Tibial nerve (tissue), 4 donors: ENCODE data around the gene RPS28. TPM values are rescaled to one million over a fixed set of nuclear protein-coding genes. Genes with fewer than 3 reads are reported as not detected.
A peak's percentile ranks its signal among the peaks of the same experiment; 100 is the strongest.

Source experiments
- DNase-seq, 2 donors: peaks; one replicate each; pipeline ENCODE4 v3.0.0-alpha.2; 2019; ENCODE audit warnings: low spot score in 2 of 2
- H3K27ac ChIP-seq, 4 donors: fragments of 200-600 bp; sonication (generic) in 3 of 4; one replicate each; pipeline ENCODE4 v1.5.1; 2017 to 2019; ENCODE audit warnings: mild to moderate bottlenecking in 1 of 4
- H3K27me3 ChIP-seq, 2 donors: fragments of 200-600 bp; sonication (generic) in 1 of 2; one replicate each; pipeline versions ENCODE4 v1.5.1 to v1.6.0; 2017 to 2019
- H3K36me3 ChIP-seq, 3 donors: fragments of 200-600 bp; sonication (generic); one replicate each; pipeline ENCODE4 v1.5.1; 2018 to 2019
- H3K4me1 ChIP-seq, 4 donors: fragments of 200-600 bp; sonication (generic) in 3 of 4; one replicate each; pipeline ENCODE4 v1.5.1; 2017 to 2019
- H3K4me3 ChIP-seq, 4 donors: fragments of 200-600 bp; sonication (generic) in 3 of 4; one replicate each; pipeline ENCODE4 v1.5.1; 2017 to 2019; ENCODE audit warnings: mild to moderate bottlenecking in 1 of 4, moderate library complexity in 1 of 4
- H3K9me3 ChIP-seq, 4 donors: fragments of 200-600 bp; sonication (generic) in 3 of 4; one replicate each; pipeline ENCODE4 v1.5.1; 2017 to 2019
- CTCF ChIP-seq, 5 experiments: fragments of 200-600 bp in 3 of 5; fragments of 450-650 bp in 2 of 5; sonication (generic) in 3 of 5; IDR thresholded peaks; one replicate each; pipeline ENCODE4 v1.5.1; 2016 to 2019; ENCODE audit warnings: antibody characterized with exemption in 5 of 5, mild to moderate bottlenecking in 3 of 5, moderate library complexity in 2 of 5
- EP300 ChIP-seq, 2 donors: sonication (generic); formaldehyde crosslinking; IDR thresholded peaks; one replicate each; pipeline ENCODE4 v1.6.1; 2017; ENCODE audit warnings: antibody characterized with exemption in 2 of 2, mild to moderate bottlenecking in 1 of 2
- POLR2A ChIP-seq, 2 donors: fragments of 450-650 bp; IDR thresholded peaks; one replicate each; pipeline ENCODE4 v1.6.1; 2017; ENCODE audit warnings: antibody characterized with exemption in 2 of 2, mild to moderate bottlenecking in 2 of 2, moderate library complexity in 2 of 2
- WGBS, 2 donors: methylation state at CpG; one replicate each; pipeline ENCODE4 v1.1.5; 2018; 5-methylcytosine and 5-hydroxymethylcytosine counted together
- total RNA-seq, 4 donors: library from RNA; depleted of rRNA; stranded (reverse); fragments of >200 nt; gene quantifications; one replicate each; pipeline ENCODE4 v1.1.0, GENCODE V29; 2016

Gene RPS28
- total RNA-seq, 4 donors from 2014 or later, result 398 to 559 (median 412) TPM

- no peak for DNase-seq
- no peak overlapping the region for H3K4me3 ChIP-seq
- no peaks in the 10 kb centered on the region for H3K9me3 ChIP-seq
- 83 to 93% methylated on average over 8 of the region's 8 CpGs for WGBS, 2 donors
- no peaks in the 10 kb centered on the region for H3K36me3 ChIP-seq
- H3K27me3 ChIP-seq, result no peaks in the 10 kb centered on the region
- no peak overlapping the region for H3K27ac ChIP-seq
- peaks cover 0 to 43% (median 33%) of the 10 kb centered on the region in 4 donors for H3K4me1 ChIP-seq
- TF ChIP-seq EP300 (IDR thresholded peaks at IDR 0.05) (no peak), CTCF (IDR thresholded peaks at IDR 0.05) (no peak), POLR2A (IDR thresholded peaks at IDR 0.05) (no peak)
Measured at GRCh38 chr19:8360196-8360595, 38.9 kb downstream of the RPS28 start.

- Histone ChIP-seq H3K4me1 (peaks cover 0 to 60% (median 44%) of the 10 kb centered on the region in 4 donors), H3K9me3 (no peaks in the 10 kb centered on the region), H3K4me3 (no peak overlapping the region), H3K27me3 (no peaks in the 10 kb centered on the region), H3K36me3 (no peaks in the 10 kb centered on the region), H3K27ac (peak overlapping the region in 3 of 4 donors; percentile 73 to 93 (median 82))
- TF ChIP-seq EP300 (IDR thresholded peaks at IDR 0.05), result peak; percentile 81 to 94
- TF ChIP-seq CTCF (IDR thresholded peaks at IDR 0.05), result no peak
- peak in 1 of 2 donors; percentile 24 for TF ChIP-seq POLR2A (IDR thresholded peaks at IDR 0.05)
- DNase-seq, result peak; percentile 86 to 92
- WGBS, 2 donors, result 36% methylated on average over 12 of the region's 12 CpGs
Measured at GRCh38 chr19:8361921-8362793, 40.9 kb downstream of the RPS28 start.

GRCh38 chr19:8363803-8364771 is 42.8 kb downstream of the RPS28 start, which contains the start of gene ANGPTL4:
Gene ANGPTL4, plus strand, starts transcription at chr19:8364155. Its CDS starts 167 bp downstream, at chr19:8364322.
- whole genome bisulfite sequencing, 2 donors, result 0 to 1% methylated on average over 38 to 79 of the region's 81 CpGs
- Histone ChIP-seq H3K4me1 (peaks cover 0 to 79% (median 59%) of the 10 kb centered on the region in 4 donors), H3K9me3 (no peaks in the 10 kb centered on the region), H3K27ac (peak within 1 kb of the TSS; percentile 41 to 93 (median 78)), H3K36me3 (no peaks in the 10 kb centered on the region), H3K4me3 (peak within 1 kb of the TSS; percentile 47 to 88 (median 62)), H3K27me3 (no peaks in the 10 kb centered on the region)
- peak; percentile 71 to 75 for DNase-seq
- TF ChIP-seq POLR2A (IDR thresholded peaks at IDR 0.05) (peak; percentile 64 to 67), EP300 (IDR thresholded peaks at IDR 0.05) (peak in 1 of 2 donors; percentile 76), CTCF (IDR thresholded peaks at IDR 0.05) (peak in 1 of 5 experiments; percentile 25)

GRCh38 chr19:8366121-8366581 is 44.9 kb downstream of the RPS28 start:
- H3K36me3 ChIP-seq, result peaks cover 0 to 1% (median 0%) of the 10 kb centered on the region in 3 donors
- peak overlapping the region in 2 of 4 donors; percentile 85 to 93 for H3K27ac ChIP-seq
- peaks cover 0 to 94% (median 66%) of the 10 kb centered on the region in 4 donors for H3K4me1 ChIP-seq
- H3K27me3 ChIP-seq, result no peaks in the 10 kb centered on the region
- peak overlapping the region in 2 of 4 donors; percentile 65 to 88 for H3K4me3 ChIP-seq
- 89 to 97% methylated on average over 11 of the region's 11 CpGs for WGBS, 2 donors
- TF ChIP-seq EP300 (IDR thresholded peaks at IDR 0.05), result no peak
- TF ChIP-seq CTCF (IDR thresholded peaks at IDR 0.05), result no peak
- no peak for TF ChIP-seq POLR2A (IDR thresholded peaks at IDR 0.05)
- no peaks in the 10 kb centered on the region for H3K9me3 ChIP-seq
- DNase-seq, result no peak
